ENCODE measurements around the gene RBM42.

DNA sequence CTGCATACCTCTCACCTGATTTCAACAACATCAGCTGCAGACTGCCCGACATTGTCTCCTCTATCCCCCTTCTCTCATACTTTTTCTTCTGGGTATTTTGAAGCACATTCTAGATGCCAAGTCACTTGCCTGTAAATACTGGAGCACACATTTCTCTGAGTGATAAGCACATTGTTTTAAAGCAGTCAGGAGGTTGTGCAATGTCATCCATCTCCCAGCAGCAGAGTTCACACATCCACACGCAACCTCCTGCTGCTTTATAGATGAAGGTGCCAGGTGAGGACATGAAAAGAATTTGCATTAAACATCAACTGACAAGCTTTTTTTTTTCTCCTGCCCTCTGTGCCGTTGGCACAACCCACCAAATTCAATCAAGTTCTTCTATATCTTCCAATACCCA, 43.0 kb downstream of the RBM42 start:
- TF ChIP-seq POLR2A (IDR thresholded peaks at IDR 0.05; ENCODE audit: low read length) (no peak), CTCF (IDR thresholded peaks at IDR 0.05) (no peak), CBX2 (IDR thresholded peaks at IDR 0.05; ENCODE audit: borderline replicate concordance, low read depth) (no peak), REST (IDR thresholded peaks at IDR 0.05) (no peak), RFX5 (IDR thresholded peaks at IDR 0.05) (no peak), MYC (IDR thresholded peaks at IDR 0.05; ENCODE audit: borderline replicate concordance, low read length) (no peak), RAD21 (conservative IDR thresholded peaks at IDR 0.05 in 1 of 2, IDR thresholded peaks at IDR 0.05 in 1 of 2) (no peak), CHD2 (IDR thresholded peaks at IDR 0.05; ENCODE audit: low read length, partially characterized antibody) (no peak), EP300 (IDR thresholded peaks at IDR 0.05) (no peak)
- TF ChIP-seq, protein P1, sequence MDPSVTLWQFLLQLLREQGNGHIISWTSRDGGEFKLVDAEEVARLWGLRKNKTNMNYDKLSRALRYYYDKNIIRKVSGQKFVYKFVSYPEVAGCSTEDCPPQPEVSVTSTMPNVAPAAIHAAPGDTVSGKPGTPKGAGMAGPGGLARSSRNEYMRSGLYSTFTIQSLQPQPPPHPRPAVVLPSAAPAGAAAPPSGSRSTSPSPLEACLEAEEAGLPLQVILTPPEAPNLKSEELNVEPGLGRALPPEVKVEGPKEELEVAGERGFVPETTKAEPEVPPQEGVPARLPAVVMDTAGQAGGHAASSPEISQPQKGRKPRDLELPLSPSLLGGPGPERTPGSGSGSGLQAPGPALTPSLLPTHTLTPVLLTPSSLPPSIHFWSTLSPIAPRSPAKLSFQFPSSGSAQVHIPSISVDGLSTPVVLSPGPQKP (IDR thresholded peaks at IDR 0.05; ENCODE audit: low read depth, low read length), result no peak
- TF ChIP-seq, protein P2, sequence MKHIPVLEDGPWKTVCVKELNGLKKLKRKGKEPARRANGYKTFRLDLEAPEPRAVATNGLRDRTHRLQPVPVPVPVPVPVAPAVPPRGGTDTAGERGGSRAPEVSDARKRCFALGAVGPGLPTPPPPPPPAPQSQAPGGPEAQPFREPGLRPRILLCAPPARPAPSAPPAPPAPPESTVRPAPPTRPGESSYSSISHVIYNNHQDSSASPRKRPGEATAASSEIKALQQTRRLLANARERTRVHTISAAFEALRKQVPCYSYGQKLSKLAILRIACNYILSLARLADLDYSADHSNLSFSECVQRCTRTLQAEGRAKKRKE (CRISPR knock-in tag; IDR thresholded peaks at IDR 0.05; ENCODE audit: low read depth), result no peak

Measured in A549 (cell line).